ENCODE measurements around the gene MYLK4. TPM values are rescaled to one million over a fixed set of nuclear protein-coding genes. Genes with fewer than 3 reads are reported as not detected.

Gene MYLK4
- total and polyA plus RNA-seq, 4 experiments from 2014 or later = 0.04 to 0.42 (median 0.31) TPM

DNA sequence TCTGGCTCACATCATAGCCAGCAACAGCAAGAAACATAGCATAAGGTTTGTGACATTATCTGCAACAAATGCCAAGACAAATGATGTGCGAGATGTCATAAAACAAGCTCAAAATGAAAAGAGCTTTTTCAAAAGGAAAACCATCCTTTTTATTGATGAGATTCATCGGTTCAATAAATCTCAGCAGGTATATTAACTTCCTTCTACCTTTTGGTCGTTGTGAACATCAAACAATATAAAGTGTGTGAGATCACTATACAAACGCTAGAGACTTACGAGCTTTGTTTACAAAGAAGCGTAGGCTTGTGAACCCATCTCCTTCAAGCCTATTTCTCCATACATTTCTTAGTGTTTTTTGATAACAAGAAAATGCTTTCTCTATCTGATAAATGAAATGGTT, 18.0 kb upstream of the MYLK4 start:
- H3K4me3 Mint-ChIP-seq = peak overlapping the region; percentile 12 to 95 (median 92)
- intact Hi-C loops (cut with micrococcal nuclease) = loop anchor here (10.0 kb wide), 2 partner anchors 166 to 486 kb away; partner anchors contain the start of gene PSMG4
- no peaks in the 10 kb centered on the region for H3K27me3 ChIP-seq (ENCODE audit: insufficient read depth, low read length)
- POLR2A ChIA-PET (ENCODE audit: partially characterized antibody) = interaction anchor here (1.0 to 6.0 kb wide), 4 partner anchors 13 to 295 kb away, joined by 3 to 75 read pairs (median 4); partner anchors contain the start of gene SERPINB1
- peaks cover 22 to 47% of the 10 kb centered on the region in 2 donors for H3K36me3 Mint-ChIP-seq
- H3K27ac ChIP-seq (ENCODE audit: low read depth, low read length) = no peak overlapping the region
- peaks cover 15% of the 10 kb centered on the region for H3K36me3 ChIP-seq (ENCODE audit: insufficient read depth, low read length)
- H3K9me3 ChIP-seq (ENCODE audit: control insufficient read depth in 1 of 2, low read length in 2 of 2) = no peaks in the 10 kb centered on the region
- peaks cover 0 to 1% of the 10 kb centered on the region in 2 donors for H3K27me3 Mint-ChIP-seq
- peak overlapping the region in 6 of 7 donors; percentile 5 to 94 (median 66) for H3K27ac Mint-ChIP-seq
- no peak overlapping the region for H3K4me3 ChIP-seq (ENCODE audit: low read length in 2 of 2)
- no peak for DNase-seq
- CTCF ChIA-PET (ENCODE audit: partially characterized antibody) = interaction anchor here (0.8 to 5.8 kb wide), 11 partner anchors 9 to 221 kb away, joined by 3 to 26 read pairs (median 5); partner anchors contain the start of gene MYLK4
- peaks cover 42% of the 10 kb centered on the region for H3K4me1 ChIP-seq (ENCODE audit: insufficient read depth, low read length)
- peaks cover 41 to 79% (median 58%) of the 10 kb centered on the region in 4 donors for H3K4me1 Mint-ChIP-seq
- H3K9me3 Mint-ChIP-seq = peaks cover 0 to 1% (median 0%) of the 10 kb centered on the region in 8 donors

DNA sequence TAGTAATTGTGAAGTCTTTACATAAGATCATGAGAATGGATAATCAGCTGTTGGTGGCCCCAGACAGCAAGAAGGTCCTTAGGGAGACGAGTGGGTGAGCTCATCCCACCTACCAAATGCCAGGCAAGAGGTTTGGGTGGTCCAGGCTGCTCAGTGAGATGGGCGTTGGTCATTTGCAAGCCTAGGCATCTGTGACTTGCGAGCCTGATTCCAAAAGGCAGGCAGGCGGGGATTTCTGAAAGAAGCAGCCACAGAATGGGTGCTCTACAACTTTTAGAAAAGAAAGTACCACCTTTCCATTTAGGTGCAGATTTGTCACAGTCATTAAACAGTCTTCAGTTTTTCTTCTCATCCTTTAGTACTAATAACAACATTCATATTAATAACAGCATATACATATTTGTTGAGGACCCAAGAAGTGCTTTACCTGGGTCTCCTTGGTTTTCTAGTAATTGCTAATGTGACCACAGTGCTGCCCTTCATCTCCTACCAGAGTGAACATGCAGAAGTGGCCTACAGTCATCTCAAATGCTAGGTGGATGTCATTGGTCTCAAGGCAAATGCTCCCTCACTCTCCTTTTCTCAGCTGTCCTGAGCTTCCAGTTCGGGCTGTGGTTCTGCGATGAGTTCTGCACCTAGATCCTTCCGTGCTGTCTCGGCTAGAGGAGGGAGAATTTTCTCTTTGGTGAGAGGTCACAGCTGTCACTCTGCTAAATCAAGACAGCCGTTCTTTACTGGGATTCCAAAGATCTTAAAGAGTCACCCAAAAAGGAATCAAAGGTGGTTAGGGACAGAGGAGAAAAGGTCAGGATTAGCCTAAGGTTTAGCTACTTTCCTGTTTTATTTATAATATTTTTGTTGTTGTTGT, 17.2 kb upstream of the MYLK4 start:
- peaks cover 0 to 1% (median 0%) of the 10 kb centered on the region in 8 donors for H3K9me3 Mint-ChIP-seq
- Histone ChIP-seq H3K36me3 (ENCODE audit: insufficient read depth, low read length) (peaks cover 7% of the 10 kb centered on the region), H3K9me3 (ENCODE audit: control insufficient read depth in 1 of 2, low read length in 2 of 2) (no peaks in the 10 kb centered on the region), H3K4me1 (ENCODE audit: insufficient read depth, low read length) (peaks cover 42% of the 10 kb centered on the region), H3K27me3 (ENCODE audit: insufficient read depth, low read length) (no peaks in the 10 kb centered on the region), H3K4me3 (ENCODE audit: low read length in 2 of 2) (peak overlapping the region; percentile 40 to 63), H3K27ac (ENCODE audit: low read depth, low read length) (no peak overlapping the region)
- H3K27me3 Mint-ChIP-seq = peaks cover 0 to 1% of the 10 kb centered on the region in 2 donors
- ChIA-PET CTCF (ENCODE audit: partially characterized antibody) (interaction anchor here (0.9 to 5.8 kb wide), 11 partner anchors 8 to 222 kb away, joined by 3 to 26 read pairs (median 5); partner anchors contain the start of gene MYLK4), POLR2A (ENCODE audit: partially characterized antibody) (interaction anchor here (0.8 to 6.0 kb wide), 5 partner anchors 10 to 296 kb away, joined by 3 to 75 read pairs (median 4); partner anchors contain the start of gene SERPINB1)
- H3K36me3 Mint-ChIP-seq = peaks cover 19 to 39% of the 10 kb centered on the region in 2 donors
- peak overlapping the region; percentile 49 to 94 (median 60) for H3K27ac Mint-ChIP-seq
- no peak for DNase-seq
- peak overlapping the region; percentile 78 to 95 (median 92) for H3K4me3 Mint-ChIP-seq
- H3K4me1 Mint-ChIP-seq = peaks cover 39 to 71% (median 54%) of the 10 kb centered on the region in 4 donors
- intact Hi-C loops (cut with micrococcal nuclease) = loop anchor here (10.0 kb wide), 2 partner anchors 167 to 487 kb away; partner anchors contain the start of gene PSMG4

DNA sequence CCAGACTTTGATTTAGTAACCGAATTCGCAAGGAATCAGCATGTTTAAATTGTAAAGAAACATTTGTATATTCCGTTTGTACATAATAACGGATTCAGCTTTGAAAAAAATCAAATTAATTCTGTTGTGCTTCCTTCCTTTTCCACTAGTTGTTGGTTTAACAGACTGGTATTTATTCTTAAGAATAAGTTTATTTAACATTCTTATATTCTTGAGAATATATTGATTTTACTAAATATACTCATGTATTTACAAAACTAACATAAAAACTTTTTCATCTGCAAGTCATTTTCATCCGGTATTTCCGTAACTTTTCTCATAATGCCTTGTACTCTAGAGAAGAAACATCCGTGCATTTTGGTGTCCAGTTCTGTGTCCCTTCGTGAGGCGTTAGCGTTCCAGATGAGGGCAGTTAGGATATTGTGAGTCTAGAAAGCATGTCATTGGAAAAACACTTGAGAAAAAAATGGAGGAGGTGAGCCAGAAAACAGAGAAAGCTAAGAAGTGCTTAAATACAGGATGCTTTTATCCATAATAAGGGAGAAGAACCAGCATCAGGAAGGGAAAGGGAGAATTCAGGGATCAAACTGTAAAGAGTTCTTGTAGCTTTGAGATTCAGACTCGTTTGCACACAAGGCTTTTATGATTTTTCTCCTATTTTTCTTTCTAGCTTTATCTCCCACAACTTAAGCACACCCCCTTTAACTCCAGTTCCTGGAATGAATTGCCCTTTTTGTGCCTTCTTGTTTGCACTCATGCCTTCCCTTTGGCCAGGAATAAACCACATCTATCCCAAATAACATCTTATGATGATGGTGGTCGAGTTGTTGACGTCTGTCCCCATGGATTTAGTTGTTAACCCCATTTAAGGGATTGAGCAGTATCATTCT, 16.3 kb upstream of the MYLK4 start:
- Mint-ChIP-seq H3K36me3 (peaks cover 19 to 32% of the 10 kb centered on the region in 2 donors), H3K27me3 (peaks cover 0 to 1% of the 10 kb centered on the region in 2 donors), H3K27ac (peak overlapping the region; percentile 88 to 95 (median 94)), H3K9me3 (peaks cover 0 to 1% (median 0%) of the 10 kb centered on the region in 8 donors), H3K4me1 (peaks cover 33 to 62% (median 46%) of the 10 kb centered on the region in 4 donors), H3K4me3 (peak overlapping the region; percentile 89 to 95 (median 92))
- no peak for DNase-seq
- H3K4me3 ChIP-seq (ENCODE audit: low read length in 2 of 2) = peak overlapping the region; percentile 63 to 79
- no peaks in the 10 kb centered on the region for H3K9me3 ChIP-seq (ENCODE audit: control insufficient read depth in 1 of 2, low read length in 2 of 2)
- intact Hi-C loops (cut with micrococcal nuclease) = loop anchor here (10.0 kb wide), 2 partner anchors 168 to 488 kb away; partner anchors contain the start of gene PSMG4
- CTCF ChIA-PET (ENCODE audit: partially characterized antibody) = interaction anchor here (0.7 to 5.8 kb wide), 6 partner anchors 17 to 222 kb away, joined by 3 to 26 read pairs (median 6); partner anchors contain the start of gene MYLK4
- POLR2A ChIA-PET (ENCODE audit: partially characterized antibody) = interaction anchor here (0.8 to 6.0 kb wide), 7 partner anchors 9 to 301 kb away, joined by 3 to 75 read pairs (median 5); partner anchors contain the start of genes RIPK1 and SERPINB1
- H3K4me1 ChIP-seq (ENCODE audit: insufficient read depth, low read length) = peaks cover 42% of the 10 kb centered on the region
- H3K27me3 ChIP-seq (ENCODE audit: insufficient read depth, low read length) = no peaks in the 10 kb centered on the region
- peak overlapping the region; percentile 79 for H3K27ac ChIP-seq (ENCODE audit: low read depth, low read length)
- H3K36me3 ChIP-seq (ENCODE audit: insufficient read depth, low read length) = no peaks in the 10 kb centered on the region

DNA sequence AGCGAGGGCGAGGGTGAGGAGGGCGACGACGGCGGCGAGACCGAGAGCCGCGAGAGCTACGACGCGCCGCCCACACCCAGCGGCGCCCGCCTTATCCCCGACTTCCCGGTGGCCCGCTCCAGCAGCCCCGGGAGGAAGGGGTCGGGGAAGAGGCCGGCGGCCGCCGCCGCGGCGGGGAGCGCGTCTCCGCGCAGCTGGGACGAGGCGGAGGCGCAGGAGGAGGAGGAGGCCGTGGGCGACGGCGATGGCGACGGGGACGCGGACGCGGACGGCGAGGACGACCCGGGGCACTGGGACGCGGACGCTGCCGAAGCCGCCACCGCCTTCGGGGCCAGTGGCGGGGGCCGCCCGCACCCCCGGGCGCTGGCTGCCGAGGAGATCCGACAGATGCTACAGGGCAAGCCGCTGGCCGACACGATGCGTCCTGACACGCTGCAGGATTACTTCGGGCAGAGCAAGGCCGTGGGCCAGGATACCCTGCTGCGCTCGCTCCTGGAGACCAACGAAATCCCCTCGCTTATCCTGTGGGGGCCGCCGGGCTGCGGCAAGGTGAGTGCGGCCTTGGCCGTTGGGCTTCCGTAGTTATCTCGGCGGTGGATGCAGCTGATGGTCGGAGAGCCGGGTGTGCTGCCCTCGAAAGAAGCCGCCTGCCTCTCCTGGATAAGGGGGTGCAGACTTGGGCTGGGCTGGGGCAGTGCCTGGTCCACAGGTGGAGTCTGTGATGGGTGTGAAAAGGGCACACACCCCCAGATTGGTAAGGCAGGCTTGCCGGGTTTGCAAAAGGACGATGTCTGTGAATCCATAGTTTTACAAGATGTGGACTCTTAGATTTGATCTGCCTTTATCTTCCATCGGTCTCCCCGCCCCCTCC, 15.4 kb upstream of the MYLK4 start:
- Mint-ChIP-seq H3K36me3 (peaks cover 12 to 24% of the 10 kb centered on the region in 2 donors), H3K27me3 (peaks cover 0 to 1% of the 10 kb centered on the region in 2 donors), H3K9me3 (peaks cover 0 to 1% (median 0%) of the 10 kb centered on the region in 8 donors), H3K4me3 (peak overlapping the region; percentile 89 to 95 (median 92)), H3K27ac (peak overlapping the region; percentile 88 to 95 (median 94)), H3K4me1 (peaks cover 35 to 62% (median 42%) of the 10 kb centered on the region in 4 donors)
- H3K4me3 ChIP-seq (ENCODE audit: low read length in 2 of 2) = peak overlapping the region; percentile 63 to 79
- ChIA-PET POLR2A (ENCODE audit: partially characterized antibody) (interaction anchor here (0.6 to 6.0 kb wide), 29 partner anchors 7 to 1369 kb away, joined by 3 to 75 read pairs (median 4); partner anchors contain the start of genes ECI2, RIPK1 and SERPINB1), CTCF (ENCODE audit: partially characterized antibody) (interaction anchor here (0.7 to 5.8 kb wide), 9 partner anchors 16 to 1242 kb away, joined by 3 to 26 read pairs (median 3); partner anchors contain the start of gene MYLK4)
- H3K36me3 ChIP-seq (ENCODE audit: insufficient read depth, low read length) = no peaks in the 10 kb centered on the region
- peak overlapping the region; percentile 79 for H3K27ac ChIP-seq (ENCODE audit: low read depth, low read length)
- no peaks in the 10 kb centered on the region for H3K27me3 ChIP-seq (ENCODE audit: insufficient read depth, low read length)
- H3K9me3 ChIP-seq (ENCODE audit: control insufficient read depth in 1 of 2, low read length in 2 of 2) = no peaks in the 10 kb centered on the region
- peaks cover 42% of the 10 kb centered on the region for H3K4me1 ChIP-seq (ENCODE audit: insufficient read depth, low read length)
- DNase-seq = peak in 4 of 5 donors; percentile 22 to 47 (median 26)
- intact Hi-C loops (cut with micrococcal nuclease) = loop anchor here (1.0 to 10.0 kb wide), 9 partner anchors 75 to 1369 kb away; partner anchors contain the start of genes ECI2, PSMG4, RIPK1 and SERPINB1

DNA sequence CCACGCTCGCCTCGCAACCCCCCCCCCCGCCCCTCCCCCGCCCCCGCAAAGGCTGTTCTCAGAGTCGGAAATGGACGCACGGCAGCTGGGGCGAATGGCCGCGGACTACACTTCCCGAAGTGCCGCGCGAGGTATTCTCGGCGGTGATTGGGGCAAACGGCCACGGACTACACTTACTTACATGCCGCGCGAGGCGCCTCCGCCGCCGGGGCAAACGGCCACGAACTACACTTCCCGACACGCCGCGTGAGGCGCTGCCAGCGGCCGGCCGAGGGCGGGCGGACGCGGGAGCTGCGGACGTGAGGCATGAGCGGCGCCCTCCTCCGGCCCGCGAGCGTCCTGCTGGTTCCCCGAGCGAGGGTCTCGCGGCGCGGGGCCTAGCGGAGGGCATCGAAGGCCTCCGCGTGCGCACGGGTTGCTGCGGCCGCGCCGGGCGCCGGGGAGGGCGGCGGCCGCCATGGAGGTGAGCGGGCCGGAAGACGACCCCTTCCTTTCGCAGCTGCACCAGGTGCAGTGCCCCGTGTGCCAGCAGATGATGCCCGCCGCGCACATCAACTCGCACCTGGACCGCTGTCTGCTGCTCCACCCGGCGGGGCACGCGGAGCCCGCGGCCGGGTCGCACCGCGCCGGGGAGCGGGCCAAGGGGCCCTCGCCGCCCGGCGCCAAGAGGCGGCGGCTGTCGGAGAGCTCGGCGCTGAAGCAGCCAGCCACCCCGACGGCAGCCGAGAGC, 14.6 kb upstream of the MYLK4 start, which contains the start of gene WRNIP1:
WRNIP1 (plus strand) TSS at position 228 of the 730 bp plus-strand sequence; CDS start at position 458, 230 bp downstream.
- peak; percentile 95 to 98 (median 98) for DNase-seq
- intact Hi-C loops (cut with micrococcal nuclease) = loop anchor here (1.0 to 10.0 kb wide), 9 partner anchors 76 to 1370 kb away; partner anchors contain the start of genes ECI2, PSMG4, RIPK1 and SERPINB1
- Mint-ChIP-seq H3K27ac (peak within 1 kb of the TSS; percentile 98 to 100 (median 99)), H3K36me3 (peaks cover 7 to 19% of the 10 kb centered on the region in 2 donors), H3K4me3 (peak within 1 kb of the TSS; percentile 93 to 97 (median 95)), H3K9me3 (peaks cover 0 to 1% (median 0%) of the 10 kb centered on the region in 8 donors), H3K4me1 (peaks cover 33 to 63% (median 43%) of the 10 kb centered on the region in 4 donors), H3K27me3 (peaks cover 0 to 1% of the 10 kb centered on the region in 2 donors)
- H3K36me3 ChIP-seq (ENCODE audit: insufficient read depth, low read length) = no peaks in the 10 kb centered on the region
- POLR2A ChIA-PET (ENCODE audit: partially characterized antibody) = interaction anchor here (0.6 to 6.0 kb wide), 31 partner anchors 8 to 1370 kb away, joined by 3 to 75 read pairs (median 4); partner anchors contain the start of genes ECI2, RIPK1 and SERPINB1
- peak within 1 kb of the TSS; percentile 90 for H3K27ac ChIP-seq (ENCODE audit: low read depth, low read length)
- no peaks in the 10 kb centered on the region for H3K9me3 ChIP-seq (ENCODE audit: control insufficient read depth in 1 of 2, low read length in 2 of 2)
- CTCF ChIA-PET (ENCODE audit: partially characterized antibody) = interaction anchor here (0.6 to 5.8 kb wide), 8 partner anchors 15 to 1242 kb away, joined by 3 to 26 read pairs (median 3); partner anchors contain the start of gene MYLK4
- peaks cover 45% of the 10 kb centered on the region for H3K4me1 ChIP-seq (ENCODE audit: insufficient read depth, low read length)
- H3K4me3 ChIP-seq (ENCODE audit: low read length in 2 of 2) = peak within 1 kb of the TSS; percentile 63 to 79
- H3K27me3 ChIP-seq (ENCODE audit: insufficient read depth, low read length) = no peaks in the 10 kb centered on the region
